ENCODE data around the gene PRELID1. TPM values are rescaled to one million over a fixed set of nuclear protein-coding genes. Genes with fewer than 3 reads are reported as not detected.
A peak's percentile ranks its signal among the peaks of the same experiment; 100 is the strongest.
"Not testable (repeated sequence)": the region's sequence is repeated elsewhere in the genome, so short reads cannot be mapped to it uniquely, and the experiment has no call there.

PRELID1 gene
- polyA plus RNA-seq, 6 donors from 2014 or later = 162 to 227 (median 176) TPM

- Mint-ChIP-seq H3K4me3 (peak overlapping the region in 1 of 8 donors; percentile 63), H3K27me3 (no peaks in the 10 kb centered on the region), H3K27ac (peak overlapping the region in 2 of 6 donors; percentile 47 to 93), H3K9me3 (no peaks in the 10 kb centered on the region), H3K4me1 (peaks cover 16 to 33% (median 20%) of the 10 kb centered on the region in 3 donors), H3K36me3 (peaks cover 7 to 25% of the 10 kb centered on the region in 2 donors)
- ATAC-seq (ENCODE audit: low read depth in 2 of 2) = no peak
- DNase-seq = no peak
Measured at GRCh38 chr5:177336603-177337494, 33.2 kb downstream of the PRELID1 start.

- ATAC-seq (ENCODE audit: low read depth in 2 of 2) = no peak
- Mint-ChIP-seq H3K4me3 (no peak overlapping the region), H3K36me3 (peaks cover 7 to 25% of the 10 kb centered on the region in 2 donors), H3K4me1 (peaks cover 8 to 22% (median 19%) of the 10 kb centered on the region in 3 donors), H3K9me3 (no peaks in the 10 kb centered on the region), H3K27me3 (no peaks in the 10 kb centered on the region), H3K27ac (no peak overlapping the region)
- DNase-seq = no peak
Measured at GRCh38 chr5:177338251-177339106, 34.9 kb downstream of the PRELID1 start.

- DNase-seq (no peak), ATAC-seq (ENCODE audit: low read depth in 2 of 2) (no peak)
- Mint-ChIP-seq H3K36me3 (peaks cover 7 to 21% of the 10 kb centered on the region in 2 donors), H3K9me3 (no peaks in the 10 kb centered on the region), H3K27me3 (no peaks in the 10 kb centered on the region), H3K4me3 (no peak overlapping the region), H3K27ac (peak overlapping the region in 1 of 6 donors; percentile 50), H3K4me1 (peaks cover 3 to 19% (median 17%) of the 10 kb centered on the region in 3 donors)
Measured at GRCh38 chr5:177339107-177339638, 35.6 kb downstream of the PRELID1 start.

- H3K27me3 Mint-ChIP-seq; DNase-seq; H3K9me3 Mint-ChIP-seq; H3K4me3 Mint-ChIP-seq; H3K27ac Mint-ChIP-seq; ATAC-seq (ENCODE audit: low read depth in 2 of 2): not testable (repeated sequence)
- H3K36me3 Mint-ChIP-seq = peaks cover 7 to 11% of the 10 kb centered on the region in 2 donors
- H3K4me1 Mint-ChIP-seq = peaks cover 13 to 24% (median 19%) of the 10 kb centered on the region in 3 donors
Measured at GRCh38 chr5:177343000-177343399, 39.4 kb downstream of the PRELID1 start.

- DNase-seq (no peak), ATAC-seq (ENCODE audit: low read depth in 2 of 2) (no peak)
- Mint-ChIP-seq H3K4me3 (no peak overlapping the region), H3K9me3 (no peaks in the 10 kb centered on the region), H3K4me1 (peaks cover 13 to 24% (median 19%) of the 10 kb centered on the region in 3 donors), H3K27me3 (no peaks in the 10 kb centered on the region), H3K36me3 (peaks cover 7 to 11% of the 10 kb centered on the region in 2 donors), H3K27ac (peak overlapping the region in 1 of 6 donors; percentile 9)
Measured at GRCh38 chr5:177343777-177344176, 40.2 kb downstream of the PRELID1 start.

GRCh38 chr5:177344891-177345290, 41.3 kb downstream of the PRELID1 start:
- H3K27ac Mint-ChIP-seq = no peak overlapping the region

GRCh38 chr5:177346820-177347219, 43.2 kb downstream of the PRELID1 start:
- no peak for DNase-seq
- H3K27me3 Mint-ChIP-seq = no peaks in the 10 kb centered on the region
- H3K4me1 Mint-ChIP-seq = peaks cover 26 to 43% (median 41%) of the 10 kb centered on the region in 3 donors
- peaks cover 4 to 11% of the 10 kb centered on the region in 2 donors for H3K36me3 Mint-ChIP-seq
- no peak for ATAC-seq (ENCODE audit: low read depth in 2 of 2)
- no peaks in the 10 kb centered on the region for H3K9me3 Mint-ChIP-seq
- peak overlapping the region in 2 of 8 donors; percentile 18 to 33 for H3K4me3 Mint-ChIP-seq
- peak overlapping the region in 1 of 6 donors; percentile 52 for H3K27ac Mint-ChIP-seq

More at GRCh38 chr5:177344891-177345290, 41.3 kb downstream of the PRELID1 start:
- ATAC-seq (ENCODE audit: low read depth in 2 of 2) = no peak
- DNase-seq = no peak
- Mint-ChIP-seq H3K4me3 (no peak overlapping the region), H3K4me1 (peaks cover 15 to 32% (median 29%) of the 10 kb centered on the region in 3 donors), H3K36me3 (peaks cover 5 to 9% of the 10 kb centered on the region in 2 donors), H3K9me3 (no peaks in the 10 kb centered on the region), H3K27me3 (no peaks in the 10 kb centered on the region)

GRCh38 chr5:177347699-177348098, 44.1 kb downstream of the PRELID1 start:
- Mint-ChIP-seq H3K4me1 (peaks cover 26 to 52% (median 46%) of the 10 kb centered on the region in 3 donors), H3K4me3 (peak overlapping the region in 1 of 8 donors; percentile 33), H3K27me3 (no peaks in the 10 kb centered on the region), H3K9me3 (no peaks in the 10 kb centered on the region), H3K36me3 (peaks cover 4 to 11% of the 10 kb centered on the region in 2 donors), H3K27ac (no peak overlapping the region)
- ATAC-seq (ENCODE audit: low read depth in 2 of 2) (no peak), DNase-seq (no peak)

GRCh38 chr5:177349362-177349647, 45.7 kb downstream of the PRELID1 start:
- Mint-ChIP-seq H3K4me3 (peak overlapping the region; percentile 55 to 99 (median 93)), H3K36me3 (peaks cover 4 to 11% of the 10 kb centered on the region in 2 donors), H3K9me3 (no peaks in the 10 kb centered on the region), H3K27me3 (no peaks in the 10 kb centered on the region), H3K4me1 (peaks cover 24 to 59% (median 43%) of the 10 kb centered on the region in 3 donors), H3K27ac (peak overlapping the region in 2 of 6 donors; percentile 85 to 98)
- ATAC-seq (ENCODE audit: low read depth in 2 of 2) = no peak
- no peak for DNase-seq

GRCh38 chr5:177349762-177350161, 46.2 kb downstream of the PRELID1 start:
- Mint-ChIP-seq H3K27ac (peak overlapping the region in 4 of 6 donors; percentile 35 to 98 (median 78)), H3K4me1 (peaks cover 29 to 59% (median 43%) of the 10 kb centered on the region in 3 donors), H3K4me3 (peak overlapping the region; percentile 55 to 99 (median 93)), H3K27me3 (no peaks in the 10 kb centered on the region), H3K36me3 (peaks cover 4 to 11% of the 10 kb centered on the region in 2 donors), H3K9me3 (peaks cover 0 to 3% (median 0%) of the 10 kb centered on the region in 7 donors)
- ATAC-seq (ENCODE audit: low read depth in 2 of 2) (no peak), DNase-seq (no peak)

GRCh38 chr5:177350776-177351391, 47.3 kb downstream of the PRELID1 start:
- no peak for ATAC-seq (ENCODE audit: low read depth in 2 of 2)
- H3K36me3 Mint-ChIP-seq = peaks cover 4 to 11% of the 10 kb centered on the region in 2 donors

GRCh38 chr5:177351392-177352329, 48.1 kb downstream of the PRELID1 start, which contains the start of gene LMAN2:
TSS of gene LMAN2 (minus strand) at chr5:177351668. CDS start at chr5:177351647, 21 bp downstream.
- no peaks in the 10 kb centered on the region for H3K27me3 Mint-ChIP-seq
- peaks cover 4 to 11% of the 10 kb centered on the region in 2 donors for H3K36me3 Mint-ChIP-seq
- DNase-seq (peak; percentile 93), ATAC-seq (ENCODE audit: low read depth in 2 of 2) (peak; percentile 96 to 97)
- peaks cover 44 to 62% (median 51%) of the 10 kb centered on the region in 3 donors for H3K4me1 Mint-ChIP-seq
- H3K9me3 Mint-ChIP-seq = peaks cover 0 to 4% (median 0%) of the 10 kb centered on the region in 7 donors
- peak within 1 kb of the TSS; percentile 98 to 99 (median 98) for H3K27ac Mint-ChIP-seq
- H3K4me3 Mint-ChIP-seq = peak within 1 kb of the TSS; percentile 92 to 100 (median 98)

More at GRCh38 chr5:177350776-177351391, 47.3 kb downstream of the PRELID1 start:
- Mint-ChIP-seq H3K27ac (peak overlapping the region; percentile 98 to 99 (median 98)), H3K27me3 (no peaks in the 10 kb centered on the region), H3K4me1 (peaks cover 37 to 60% (median 46%) of the 10 kb centered on the region in 3 donors), H3K9me3 (peaks cover 0 to 4% (median 0%) of the 10 kb centered on the region in 7 donors), H3K4me3 (peak overlapping the region; percentile 92 to 100 (median 98))
- DNase-seq = no peak

Measured in naive B cell (primary cell).